ENCODE data around the gene GALNT1. TPM values are rescaled to one million over a fixed set of nuclear protein-coding genes. Genes with fewer than 3 reads are reported as not detected.

Gene GALNT1
- polyA plus RNA-seq, 1 donor (not counting 4 experiments of a cell fraction or from before 2014, with no cell fraction given): 69.4 TPM

DNA sequence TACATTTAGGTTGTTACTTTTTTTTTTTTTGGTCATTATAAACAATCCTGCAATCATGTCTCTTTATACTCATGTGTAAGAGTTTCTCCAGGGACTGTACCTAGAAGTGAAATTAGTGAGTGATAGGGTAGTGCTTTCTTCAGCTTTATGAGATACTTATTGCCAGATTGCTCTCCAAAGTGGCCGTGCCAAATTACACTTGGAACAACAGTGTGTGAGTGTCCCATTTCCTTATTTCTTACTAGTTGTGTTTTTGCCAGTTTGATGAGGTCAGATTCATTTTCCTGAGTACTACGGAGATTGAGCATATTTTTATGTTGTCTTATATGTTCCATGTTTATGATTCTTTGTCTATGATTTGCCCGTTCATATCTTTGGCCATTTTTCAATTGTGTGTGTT lies 39.2 kb downstream of the GALNT1 start:
- no peaks in the 10 kb centered on the region for H3K36me3 ChIP-seq (ENCODE audit: control insufficient read depth in 2 of 2, extremely low read depth in 1 of 2, insufficient read depth in 2 of 2, low read length in 2 of 2)
- H4K20me1 ChIP-seq (ENCODE audit: control insufficient read depth, extremely low read depth, insufficient read depth, low read length): no peaks in the 10 kb centered on the region
- DNase-seq (ENCODE audit: low read depth, low spot score) (no peak), FAIRE-seq (no peak)
- TF ChIP-seq, protein P1, sequence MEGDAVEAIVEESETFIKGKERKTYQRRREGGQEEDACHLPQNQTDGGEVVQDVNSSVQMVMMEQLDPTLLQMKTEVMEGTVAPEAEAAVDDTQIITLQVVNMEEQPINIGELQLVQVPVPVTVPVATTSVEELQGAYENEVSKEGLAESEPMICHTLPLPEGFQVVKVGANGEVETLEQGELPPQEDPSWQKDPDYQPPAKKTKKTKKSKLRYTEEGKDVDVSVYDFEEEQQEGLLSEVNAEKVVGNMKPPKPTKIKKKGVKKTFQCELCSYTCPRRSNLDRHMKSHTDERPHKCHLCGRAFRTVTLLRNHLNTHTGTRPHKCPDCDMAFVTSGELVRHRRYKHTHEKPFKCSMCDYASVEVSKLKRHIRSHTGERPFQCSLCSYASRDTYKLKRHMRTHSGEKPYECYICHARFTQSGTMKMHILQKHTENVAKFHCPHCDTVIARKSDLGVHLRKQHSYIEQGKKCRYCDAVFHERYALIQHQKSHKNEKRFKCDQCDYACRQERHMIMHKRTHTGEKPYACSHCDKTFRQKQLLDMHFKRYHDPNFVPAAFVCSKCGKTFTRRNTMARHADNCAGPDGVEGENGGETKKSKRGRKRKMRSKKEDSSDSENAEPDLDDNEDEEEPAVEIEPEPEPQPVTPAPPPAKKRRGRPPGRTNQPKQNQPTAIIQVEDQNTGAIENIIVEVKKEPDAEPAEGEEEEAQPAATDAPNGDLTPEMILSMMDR (optimal IDR thresholded peaks at IDR 0.05 in 1 of 3, IDR thresholded peaks at IDR 0.05 in 1 of 3, conservative IDR thresholded peaks at IDR 0.05 in 1 of 3; ENCODE audit: extremely low read depth in 1 of 3, insufficient read depth in 2 of 3, low read length in 3 of 3): no peak
- TF ChIP-seq EZH2 (IDR thresholded peaks at IDR 0.05; ENCODE audit: low read length): no peak
- H3K4me3 ChIP-seq (ENCODE audit: control insufficient read depth in 2 of 3, extremely low read depth in 1 of 3, insufficient read depth in 2 of 3, low read depth in 1 of 3, low read length in 3 of 3): no peak overlapping the region
- no peaks in the 10 kb centered on the region for H3K9me3 ChIP-seq (ENCODE audit: control insufficient read depth, low read depth, low read length)
- no peak overlapping the region for H3K9ac ChIP-seq (ENCODE audit: control insufficient read depth, extremely low read depth, insufficient read depth, low read length)
- H3K4me1 ChIP-seq (ENCODE audit: control insufficient read depth, extremely low read depth, insufficient read depth, low read length): peaks cover 13% of the 10 kb centered on the region
- dilution Hi-C loops (cut with MboI; ENCODE audit: extremely low pct_ligation_motif_present, low sequenced_read_pairs): no loop called here
- H3K79me2 ChIP-seq (ENCODE audit: control insufficient read depth, insufficient read depth, low read length): peaks cover 25% of the 10 kb centered on the region
- H3K4me2 ChIP-seq (ENCODE audit: control insufficient read depth, extremely low read depth, insufficient read depth, low read depth, low read length): no peak overlapping the region
- H2AFZ ChIP-seq (ENCODE audit: control insufficient read depth, low read length): no peak overlapping the region
- no peaks in the 10 kb centered on the region for H3K27me3 ChIP-seq (ENCODE audit: control insufficient read depth, extremely low read depth, insufficient read depth, low read length)
- no peaks in the 10 kb centered on the region for H3K9me1 ChIP-seq (ENCODE audit: control insufficient read depth, extremely low read depth, insufficient read depth, low read length)
- H3K27ac ChIP-seq (ENCODE audit: control insufficient read depth, insufficient read depth, low read length): no peak overlapping the region

DNA sequence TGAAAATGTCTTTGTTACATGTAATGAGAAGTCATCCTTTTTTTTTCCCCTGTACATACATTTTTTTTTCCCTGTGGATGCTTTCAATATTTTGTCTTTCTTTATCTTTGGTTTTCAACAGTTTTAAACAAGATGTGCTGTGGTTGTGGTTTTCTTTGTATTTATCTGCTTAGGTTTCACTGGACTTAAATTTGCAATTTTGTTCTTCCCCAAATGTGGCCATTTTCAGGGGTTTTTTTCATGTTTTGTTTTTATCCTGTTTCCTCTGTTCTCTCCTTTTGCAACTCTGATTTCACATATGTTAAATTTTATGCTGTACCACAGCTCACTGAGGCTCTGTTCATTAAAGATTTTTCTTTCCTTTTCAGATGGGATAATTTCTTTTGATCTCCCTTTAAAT lies 41.7 kb downstream of the GALNT1 start:
- Histone ChIP-seq H3K79me2 (ENCODE audit: control insufficient read depth, insufficient read depth, low read length) (peaks cover 25% of the 10 kb centered on the region), H3K4me3 (ENCODE audit: control insufficient read depth in 2 of 3, extremely low read depth in 1 of 3, insufficient read depth in 2 of 3, low read depth in 1 of 3, low read length in 3 of 3) (no peak overlapping the region)

More for the DNA sequence above, 41.7 kb downstream of the GALNT1 start:
- no peaks in the 10 kb centered on the region for H4K20me1 ChIP-seq (ENCODE audit: control insufficient read depth, extremely low read depth, insufficient read depth, low read length)
- H3K9me1 ChIP-seq (ENCODE audit: control insufficient read depth, extremely low read depth, insufficient read depth, low read length): no peaks in the 10 kb centered on the region
- dilution Hi-C loops (cut with MboI; ENCODE audit: extremely low pct_ligation_motif_present, low sequenced_read_pairs): no loop called here
- H3K27ac ChIP-seq (ENCODE audit: control insufficient read depth, insufficient read depth, low read length): no peak overlapping the region
- H3K27me3 ChIP-seq (ENCODE audit: control insufficient read depth, extremely low read depth, insufficient read depth, low read length): no peaks in the 10 kb centered on the region
- FAIRE-seq (no peak), DNase-seq (ENCODE audit: low read depth, low spot score) (no peak)
- H3K36me3 ChIP-seq (ENCODE audit: control insufficient read depth in 2 of 2, extremely low read depth in 1 of 2, insufficient read depth in 2 of 2, low read length in 2 of 2): no peaks in the 10 kb centered on the region
- no peak overlapping the region for H3K9ac ChIP-seq (ENCODE audit: control insufficient read depth, extremely low read depth, insufficient read depth, low read length)
- peaks cover 2% of the 10 kb centered on the region for H3K9me3 ChIP-seq (ENCODE audit: control insufficient read depth, low read depth, low read length)
- no peak overlapping the region for H2AFZ ChIP-seq (ENCODE audit: control insufficient read depth, low read length)
- no peaks in the 10 kb centered on the region for H3K4me1 ChIP-seq (ENCODE audit: control insufficient read depth, extremely low read depth, insufficient read depth, low read length)
- no peak for TF ChIP-seq EZH2 (IDR thresholded peaks at IDR 0.05; ENCODE audit: low read length)
- TF ChIP-seq, protein P1 (optimal IDR thresholded peaks at IDR 0.05 in 1 of 3, IDR thresholded peaks at IDR 0.05 in 1 of 3, conservative IDR thresholded peaks at IDR 0.05 in 1 of 3; ENCODE audit: extremely low read depth in 1 of 3, insufficient read depth in 2 of 3, low read length in 3 of 3): no peak
- no peak overlapping the region for H3K4me2 ChIP-seq (ENCODE audit: control insufficient read depth, extremely low read depth, insufficient read depth, low read depth, low read length)

All from keratinocyte (primary cell).